Measurements from ENCODE around the gene PIEZO2. TPM values are rescaled to one million over a fixed set of nuclear protein-coding genes. Genes with fewer than 3 reads are reported as not detected.

Gene PIEZO2
- total RNA-seq, 4 donors from 2014 or later: 2.4 to 5.2 (median 3.3) TPM

GRCh38 chr18:10951631-10952544, 197.5 kb downstream of the PIEZO2 start:
- TF ChIP-seq POLR2AphosphoS5 (IDR thresholded peaks at IDR 0.05) (no peak), POLR2A (IDR thresholded peaks at IDR 0.05; ENCODE audit: low read depth) (no peak), EP300 (IDR thresholded peaks at IDR 0.05) (no peak), CTCF (IDR thresholded peaks at IDR 0.05) (no peak)
- Histone ChIP-seq H3K4me1 (no peaks in the 10 kb centered on the region), H3K4me3 (no peak overlapping the region), H3K36me3 (no peaks in the 10 kb centered on the region), H3K9me3 (peaks cover 0 to 4% (median 1%) of the 10 kb centered on the region in 4 donors), H3K27me3 (no peaks in the 10 kb centered on the region), H3K27ac (replicated peaks in 1 of 4) (no peak overlapping the region)
- DNase-seq (ENCODE audit: extremely low spot score): no peak
- intact Hi-C loops (cut with DNase I): no loop called here
- 93% methylated on average over 1 of the region's 1 CpG for WGBS

GRCh38 chr18:10950876-10951630, 198.3 kb downstream of the PIEZO2 start:
- Histone ChIP-seq H3K36me3 (no peaks in the 10 kb centered on the region), H3K27me3 (no peaks in the 10 kb centered on the region), H3K4me1 (no peaks in the 10 kb centered on the region), H3K4me3 (no peak overlapping the region), H3K27ac (replicated peaks in 1 of 4) (no peak overlapping the region), H3K9me3 (peaks cover 3 to 13% (median 9%) of the 10 kb centered on the region in 4 donors)
- DNase-seq (ENCODE audit: extremely low spot score): no peak
- no peak for TF ChIP-seq POLR2A (IDR thresholded peaks at IDR 0.05; ENCODE audit: low read depth)
- TF ChIP-seq CTCF (IDR thresholded peaks at IDR 0.05): no peak
- TF ChIP-seq EP300 (IDR thresholded peaks at IDR 0.05): no peak
- no peak for TF ChIP-seq POLR2AphosphoS5 (IDR thresholded peaks at IDR 0.05)
- WGBS: 87% methylated on average over 8 of the region's 8 CpGs
- intact Hi-C loops (cut with DNase I): no loop called here

GRCh38 chr18:10950080-10950875, 199.1 kb downstream of the PIEZO2 start:
- TF ChIP-seq POLR2A (IDR thresholded peaks at IDR 0.05; ENCODE audit: low read depth): no peak
- no peak for TF ChIP-seq CTCF (IDR thresholded peaks at IDR 0.05)
- TF ChIP-seq EP300 (IDR thresholded peaks at IDR 0.05): no peak
- WGBS: 89% methylated on average over 12 of the region's 12 CpGs
- no peak overlapping the region for H3K4me3 ChIP-seq

GRCh38 chr18:10949655-10950054, 199.7 kb downstream of the PIEZO2 start:
- Histone ChIP-seq H3K4me3 (no peak overlapping the region), H3K9me3 (peaks cover 4 to 27% (median 23%) of the 10 kb centered on the region in 4 donors), H3K4me1 (no peaks in the 10 kb centered on the region), H3K27me3 (no peaks in the 10 kb centered on the region), H3K27ac (replicated peaks in 1 of 4) (no peak overlapping the region), H3K36me3 (no peaks in the 10 kb centered on the region)
- intact Hi-C loops (cut with DNase I): no loop called here
- WGBS: 77% methylated on average over 1 of the region's 1 CpG
- TF ChIP-seq EP300 (IDR thresholded peaks at IDR 0.05) (no peak), POLR2A (IDR thresholded peaks at IDR 0.05; ENCODE audit: low read depth) (no peak), POLR2AphosphoS5 (IDR thresholded peaks at IDR 0.05) (no peak), CTCF (IDR thresholded peaks at IDR 0.05) (no peak)
- DNase-seq (ENCODE audit: extremely low spot score): no peak

More at GRCh38 chr18:10950080-10950875, 199.1 kb downstream of the PIEZO2 start:
- peaks cover 4 to 20% (median 16%) of the 10 kb centered on the region in 4 donors for H3K9me3 ChIP-seq
- no peaks in the 10 kb centered on the region for H3K36me3 ChIP-seq
- no peaks in the 10 kb centered on the region for H3K4me1 ChIP-seq
- H3K27ac ChIP-seq (replicated peaks in 1 of 4): no peak overlapping the region
- no peaks in the 10 kb centered on the region for H3K27me3 ChIP-seq
- intact Hi-C loops (cut with DNase I): no loop called here
- no peak for DNase-seq (ENCODE audit: extremely low spot score)
